ENCODE data around the gene YPEL2.

- TF ChIP-seq, protein P1, sequence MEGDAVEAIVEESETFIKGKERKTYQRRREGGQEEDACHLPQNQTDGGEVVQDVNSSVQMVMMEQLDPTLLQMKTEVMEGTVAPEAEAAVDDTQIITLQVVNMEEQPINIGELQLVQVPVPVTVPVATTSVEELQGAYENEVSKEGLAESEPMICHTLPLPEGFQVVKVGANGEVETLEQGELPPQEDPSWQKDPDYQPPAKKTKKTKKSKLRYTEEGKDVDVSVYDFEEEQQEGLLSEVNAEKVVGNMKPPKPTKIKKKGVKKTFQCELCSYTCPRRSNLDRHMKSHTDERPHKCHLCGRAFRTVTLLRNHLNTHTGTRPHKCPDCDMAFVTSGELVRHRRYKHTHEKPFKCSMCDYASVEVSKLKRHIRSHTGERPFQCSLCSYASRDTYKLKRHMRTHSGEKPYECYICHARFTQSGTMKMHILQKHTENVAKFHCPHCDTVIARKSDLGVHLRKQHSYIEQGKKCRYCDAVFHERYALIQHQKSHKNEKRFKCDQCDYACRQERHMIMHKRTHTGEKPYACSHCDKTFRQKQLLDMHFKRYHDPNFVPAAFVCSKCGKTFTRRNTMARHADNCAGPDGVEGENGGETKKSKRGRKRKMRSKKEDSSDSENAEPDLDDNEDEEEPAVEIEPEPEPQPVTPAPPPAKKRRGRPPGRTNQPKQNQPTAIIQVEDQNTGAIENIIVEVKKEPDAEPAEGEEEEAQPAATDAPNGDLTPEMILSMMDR (IDR thresholded peaks at IDR 0.05; ENCODE audit: borderline replicate concordance, extremely low read depth, low read length, poor library complexity, severe bottlenecking) = no peak
- TF ChIP-seq EZH2 (IDR thresholded peaks at IDR 0.05; ENCODE audit: borderline replicate concordance, low read depth, low read length, severe bottlenecking) = no peak
Observed at GRCh38 chr17:59435238-59435637, 103.8 kb downstream of the YPEL2 start.

Measured in DND-41 (cell line).